Fibroblast of the aortic adventitia (primary cell): ENCODE results near the gene HIBADH. TPM values are rescaled to one million over a fixed set of nuclear protein-coding genes. Genes with fewer than 3 reads are reported as not detected.

Experiments
- DNase-seq: peaks from one replicate; pipeline ENCODE4 v3.0.0-alpha.2; 2010; ENCODE audit warnings: low read depth
- H3K4me3 ChIP-seq: 2 replicates; pipeline ENCODE4 v1.5.1; 2011; ENCODE audit warnings: low read depth, mild to moderate bottlenecking, control low read depth, low read length, moderate library complexity
- total RNA-seq: library from RNA; depleted of rRNA; stranded (reverse); fragments of >200 nt; gene quantifications from 2 replicates; pipeline ENCODE4 v1.2.3, GENCODE V29; 2012; ENCODE audit warnings: low replicate concordance
- TF ChIP-seq, protein P1 (sequence below): IDR thresholded peaks from 2 replicates; pipeline ENCODE4 v1.5.1; 2011; ENCODE audit warnings: mild to moderate bottlenecking, low read length, control low read depth, inconsistent platforms; ENCODE audit not compliant: insufficient read depth

Gene HIBADH
- total RNA-seq, 1 donor = 58.1 TPM

DNA sequence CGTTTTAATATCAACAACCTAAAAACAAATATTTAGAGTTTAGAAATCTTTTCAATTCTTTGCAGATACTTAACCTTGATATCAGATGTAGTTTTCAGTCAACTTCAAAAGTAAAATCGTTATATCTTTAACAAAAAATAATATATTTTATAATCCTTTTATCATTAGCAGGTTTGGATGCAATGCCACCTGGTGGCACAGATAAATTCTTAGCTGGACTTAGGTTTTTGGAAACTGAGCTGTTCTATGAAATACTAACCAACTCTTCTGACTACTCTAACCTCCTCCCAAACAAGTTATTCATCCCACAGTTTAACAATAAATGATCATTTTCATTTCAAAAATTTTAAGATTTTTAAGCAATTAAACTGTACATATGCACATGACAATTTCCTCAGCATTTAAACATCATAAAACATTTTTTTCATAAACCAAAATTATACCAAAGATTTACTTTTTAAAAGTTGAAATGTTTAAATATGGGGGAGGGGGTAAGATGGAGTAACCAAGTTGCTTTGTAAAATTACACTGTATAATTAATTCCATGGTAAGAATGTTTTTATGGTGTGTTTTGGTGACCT, 56.9 kb downstream of the HIBADH start:
- DNase-seq = peak; percentile 57
- no peak overlapping the region for H3K4me3 ChIP-seq
- TF ChIP-seq, protein P1, sequence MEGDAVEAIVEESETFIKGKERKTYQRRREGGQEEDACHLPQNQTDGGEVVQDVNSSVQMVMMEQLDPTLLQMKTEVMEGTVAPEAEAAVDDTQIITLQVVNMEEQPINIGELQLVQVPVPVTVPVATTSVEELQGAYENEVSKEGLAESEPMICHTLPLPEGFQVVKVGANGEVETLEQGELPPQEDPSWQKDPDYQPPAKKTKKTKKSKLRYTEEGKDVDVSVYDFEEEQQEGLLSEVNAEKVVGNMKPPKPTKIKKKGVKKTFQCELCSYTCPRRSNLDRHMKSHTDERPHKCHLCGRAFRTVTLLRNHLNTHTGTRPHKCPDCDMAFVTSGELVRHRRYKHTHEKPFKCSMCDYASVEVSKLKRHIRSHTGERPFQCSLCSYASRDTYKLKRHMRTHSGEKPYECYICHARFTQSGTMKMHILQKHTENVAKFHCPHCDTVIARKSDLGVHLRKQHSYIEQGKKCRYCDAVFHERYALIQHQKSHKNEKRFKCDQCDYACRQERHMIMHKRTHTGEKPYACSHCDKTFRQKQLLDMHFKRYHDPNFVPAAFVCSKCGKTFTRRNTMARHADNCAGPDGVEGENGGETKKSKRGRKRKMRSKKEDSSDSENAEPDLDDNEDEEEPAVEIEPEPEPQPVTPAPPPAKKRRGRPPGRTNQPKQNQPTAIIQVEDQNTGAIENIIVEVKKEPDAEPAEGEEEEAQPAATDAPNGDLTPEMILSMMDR = peak; percentile 59

DNA sequence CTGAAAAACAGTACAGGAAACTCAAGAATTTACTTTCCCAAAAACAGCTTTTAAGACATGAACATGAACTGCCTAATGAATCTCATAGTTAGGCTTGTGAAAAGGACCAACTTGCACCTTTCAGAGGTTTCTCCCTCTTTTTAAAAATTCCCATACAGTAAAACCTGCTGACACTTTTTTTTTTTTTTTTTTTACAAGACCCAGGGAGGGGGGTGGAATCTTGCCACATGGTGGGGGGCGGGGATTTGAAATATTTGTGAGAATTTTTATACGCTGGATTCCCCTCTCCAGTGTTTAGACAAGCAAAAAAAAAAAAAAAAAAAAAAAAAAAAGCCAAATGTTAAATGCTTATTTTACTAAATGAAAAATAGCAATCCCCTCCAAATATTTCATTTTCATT, 57.4 kb downstream of the HIBADH start:
- TF ChIP-seq, protein P1 = no peak
- H3K4me3 ChIP-seq = no peak overlapping the region

DNA sequence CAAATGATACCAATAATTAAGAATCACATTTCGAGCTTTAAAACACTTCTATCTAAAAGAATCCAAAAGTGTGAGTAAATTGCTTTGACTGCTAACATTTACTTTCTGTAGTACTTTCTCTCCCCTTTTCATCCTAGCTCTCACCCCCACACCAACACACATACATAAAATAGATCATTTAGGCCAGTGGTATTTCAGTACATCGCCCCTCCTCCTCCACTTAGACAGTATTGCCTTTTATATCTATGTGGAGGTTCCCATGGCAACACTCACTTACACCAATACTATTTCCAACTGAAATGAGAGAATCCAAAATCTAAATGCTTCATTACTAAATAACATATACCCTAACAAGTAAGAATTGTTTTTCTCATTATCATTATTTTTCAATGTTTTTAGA, 58.9 kb downstream of the HIBADH start:
- DNase-seq = no peak
- TF ChIP-seq, protein P1 = no peak
- no peak overlapping the region for H3K4me3 ChIP-seq

More for the DNA sequence above, 57.4 kb downstream of the HIBADH start:
- DNase-seq = no peak

DNA sequence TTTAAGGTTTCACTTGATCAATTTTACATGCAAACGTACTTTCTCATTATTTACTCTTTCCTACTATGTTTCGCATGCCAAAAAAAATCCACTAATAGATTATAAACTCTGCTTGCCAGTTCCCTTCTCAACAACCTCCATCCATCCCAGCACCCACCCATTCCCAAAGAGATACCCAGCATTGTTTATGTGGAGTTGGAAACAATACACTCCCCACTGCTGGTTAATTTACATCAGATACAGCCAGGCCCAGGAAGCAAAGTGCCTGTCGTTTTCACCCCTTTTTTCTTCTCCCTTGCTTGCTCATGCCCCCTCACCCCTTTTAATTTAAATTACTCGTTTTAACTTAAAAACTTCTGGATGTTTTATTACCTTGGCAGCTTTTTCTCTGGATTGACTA, 59.9 kb downstream of the HIBADH start:
- TF ChIP-seq, protein P1 = no peak
- no peak for DNase-seq
- H3K4me3 ChIP-seq = no peak overlapping the region

DNA sequence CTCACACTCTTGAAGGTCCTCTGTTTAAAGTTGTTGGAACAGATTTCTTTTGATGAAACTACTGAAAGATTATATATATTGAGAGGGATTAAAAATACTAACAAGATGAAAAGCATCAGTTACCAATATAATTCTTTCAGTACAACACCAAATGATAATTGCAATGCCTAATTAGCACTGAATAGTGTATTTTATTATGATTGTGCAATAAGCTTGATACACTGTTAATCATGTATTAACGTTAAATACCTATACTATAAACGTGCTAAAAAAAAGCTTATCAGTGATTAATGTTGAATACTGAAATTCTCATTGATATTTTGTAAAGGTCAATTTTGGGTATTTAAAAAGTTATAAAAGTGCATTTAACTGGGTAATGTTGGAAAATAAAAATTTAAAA, 61.5 kb downstream of the HIBADH start:
- TF ChIP-seq, protein P1 = no peak
- H3K4me3 ChIP-seq = no peak overlapping the region
- DNase-seq = no peak

DNA sequence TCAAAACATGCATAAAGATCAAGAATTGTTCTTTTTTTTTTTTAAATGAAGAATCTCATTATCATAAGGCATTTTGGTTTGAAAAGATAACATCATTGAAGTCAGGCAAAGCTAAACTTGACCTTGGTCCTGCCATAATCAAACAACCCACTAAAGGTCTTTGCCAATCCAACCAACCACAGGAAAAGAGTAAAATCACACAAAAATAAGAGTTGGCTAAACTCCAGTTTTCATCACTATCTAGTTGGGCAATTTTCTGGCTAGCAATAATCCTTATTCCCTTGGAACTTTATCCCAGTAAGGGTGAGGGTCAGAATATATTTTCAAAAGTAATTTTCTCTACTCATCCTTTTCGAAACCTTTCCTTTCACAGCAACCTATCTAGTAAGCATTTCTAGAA, 62.4 kb downstream of the HIBADH start:
- TF ChIP-seq, protein P1 = no peak
- no peak overlapping the region for H3K4me3 ChIP-seq
- DNase-seq = peak; percentile 22

DNA sequence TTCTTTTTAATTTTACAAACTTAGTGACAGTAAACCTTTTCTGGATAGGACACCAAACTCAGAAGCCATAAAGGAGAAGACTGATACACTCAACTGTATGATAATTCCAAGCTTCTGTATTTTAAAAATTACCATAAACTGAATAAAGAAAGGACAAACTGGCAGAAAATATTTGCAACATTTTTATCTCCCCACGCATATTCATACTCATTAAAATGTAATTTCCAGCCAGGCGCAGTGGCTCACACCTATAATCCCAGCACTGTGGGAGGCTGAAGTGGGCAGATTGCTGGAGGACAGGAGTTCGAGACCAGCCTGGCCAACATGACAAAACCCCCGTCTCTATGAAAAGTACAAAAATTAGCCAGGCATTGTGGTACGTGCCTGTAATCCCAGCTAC, 67.7 kb downstream of the HIBADH start:
- TF ChIP-seq, protein P1 = no peak
- no peak for DNase-seq
- H3K4me3 ChIP-seq = no peak overlapping the region
